T47D (cell line): ENCODE data around the gene RNF40.

Source experiments
- DNase-seq, 2 experiments: peaks; one replicate each; pipeline versions ENCODE4 v3.0.0 to v3.0.0-alpha.2; 2011 to 2012; ENCODE audit warnings: low read depth in 1 of 2, low spot score in 1 of 2
- JUND ChIP-seq: IDR thresholded peaks from 2 replicates; pipeline ENCODE4 v1.6.1; 2012; ENCODE audit warnings: low read depth
- in situ Hi-C: cut with HindIII; loops from 2 replicates; pipeline ENCODE4 v1.10.0; 2016; ENCODE audit warnings: low sequenced_read_pairs, low pct_unique_long_range_greater_than_20kb

RNF40 gene

GRCh38 chr16:30771726-30772125 is 9.6 kb downstream of the RNF40 start:
- DNase-seq, result no peak
- no peak for TF ChIP-seq JUND
- in situ Hi-C loops, result no loop called here

GRCh38 chr16:30773826-30774225 is 11.7 kb downstream of the RNF40 start:
- no peak for DNase-seq
- no peak for TF ChIP-seq JUND
- in situ Hi-C loops, result no loop called here

- no peak for DNase-seq
- in situ Hi-C loops, result no loop called here
- no peak for TF ChIP-seq JUND
Measured at GRCh38 chr16:30774367-30775130, 12.4 kb downstream of the RNF40 start.

GRCh38 chr16:30775131-30775391 is 12.9 kb downstream of the RNF40 start:
- no peak for DNase-seq
- in situ Hi-C loops, result no loop called here
- no peak for TF ChIP-seq JUND

GRCh38 chr16:30775392-30776188 is 13.5 kb downstream of the RNF40 start:
- in situ Hi-C loops, result no loop called here
- peak; percentile 88 to 93 for DNase-seq
- no peak for TF ChIP-seq JUND

GRCh38 chr16:30777591-30778297 is 15.6 kb downstream of the RNF40 start:
- in situ Hi-C loops, result no loop called here
- TF ChIP-seq JUND, result no peak
- DNase-seq, result no peak

- no peak for TF ChIP-seq JUND
- DNase-seq, result no peak
- in situ Hi-C loops, result no loop called here
Measured at GRCh38 chr16:30778549-30779244, 16.6 kb downstream of the RNF40 start.

GRCh38 chr16:30779596-30779995 is 17.5 kb downstream of the RNF40 start:
- no peak for DNase-seq
- no peak for TF ChIP-seq JUND
- in situ Hi-C loops, result no loop called here

GRCh38 chr16:30780021-30780420 is 17.9 kb downstream of the RNF40 start:
- in situ Hi-C loops, result no loop called here
- no peak for DNase-seq
- no peak for TF ChIP-seq JUND

- TF ChIP-seq JUND, result no peak
- no peak for DNase-seq
- in situ Hi-C loops, result no loop called here
Measured at GRCh38 chr16:30780549-30780948, 18.4 kb downstream of the RNF40 start.

- in situ Hi-C loops, result no loop called here
- DNase-seq, result no peak
- TF ChIP-seq JUND, result no peak
Measured at GRCh38 chr16:30782486-30783279, 20.6 kb downstream of the RNF40 start.
